ENCODE data around the gene ANTXR1. TPM values are rescaled to one million over a fixed set of nuclear protein-coding genes. Genes with fewer than 3 reads are reported as not detected.

ANTXR1 gene
- total and polyA plus RNA-seq, 9 of the 15 experiments (the other 6 are each of a cell fraction or from before 2014, with no cell fraction given), result 0.07 to 1.00 (median 0.54) TPM

GRCh38 chr2:69159986-69160385 lies 147.0 kb downstream of the ANTXR1 start (continued):
- TF ChIP-seq GTF2B (IDR thresholded peaks at IDR 0.05; ENCODE audit: extremely low read depth, insufficient read length) (no peak), NFYB (IDR thresholded peaks at IDR 0.05; ENCODE audit: extremely low read depth, insufficient read length) (no peak), ZNF584 (CRISPR knock-in tag; IDR thresholded peaks at IDR 0.05; ENCODE audit: low read depth) (no peak), ZBTB33 (CRISPR knock-in tag; IDR thresholded peaks at IDR 0.05) (no peak), SRF (CRISPR knock-in tag; IDR thresholded peaks at IDR 0.05) (no peak), SPI1 (IDR thresholded peaks at IDR 0.05; ENCODE audit: borderline replicate concordance, low read depth, low read length) (no peak)

GRCh38 chr2:69162057-69162456 lies 149.1 kb downstream of the ANTXR1 start:
- intact Hi-C loops (cut with micrococcal nuclease), result no loop called here

More at GRCh38 chr2:69162057-69162456, 149.1 kb downstream of the ANTXR1 start:
- no peak for FAIRE-seq
- Histone ChIP-seq H3K36me3 (ENCODE audit: control insufficient read depth, insufficient read depth, low read length) (no peaks in the 10 kb centered on the region), H3K9me3 (replicated peaks; ENCODE audit: control insufficient read depth, insufficient read depth, low read depth, low read length) (no peaks in the 10 kb centered on the region), H3K4me2 (ENCODE audit: insufficient read depth, low read length) (no peak overlapping the region), H3K9ac (ENCODE audit: insufficient read depth in 1 of 2, low read depth in 2 of 2, low read length in 2 of 2) (no peak overlapping the region), H3K79me2 (ENCODE audit: control insufficient read depth, insufficient read depth, low read length) (no peaks in the 10 kb centered on the region), H4K20me1 (replicated peaks; ENCODE audit: control insufficient read depth, insufficient read depth, low read length) (no peaks in the 10 kb centered on the region), H3K4me1 (replicated peaks in 1 of 2; ENCODE audit: control insufficient read depth in 2 of 2, insufficient read depth in 2 of 2, low read length in 2 of 2) (no peaks in the 10 kb centered on the region; a peak in 1 of 5 replicates), H2AFZ (ENCODE audit: low read depth, low read length) (no peak overlapping the region), H3K27ac (ENCODE audit: extremely low read depth, low read depth, low read length) (no peak overlapping the region), H3K9me1 (ENCODE audit: control insufficient read depth, insufficient read depth, low read length) (no peaks in the 10 kb centered on the region), H3K27me3 (ENCODE audit: control insufficient read depth in 2 of 2, insufficient read depth in 2 of 2, low read length in 2 of 2) (peaks cover 14 to 35% of the 10 kb centered on the region in 2 experiments), H3K4me3 (no peak overlapping the region)
- no peak for TF ChIP-seq ZNF212 (CRISPR knock-in tag; IDR thresholded peaks at IDR 0.05)
- TF ChIP-seq ZNF449 (CRISPR knock-in tag; IDR thresholded peaks at IDR 0.05), result no peak
- in situ Hi-C loops (cut with MboI), result no loop called here
- ATAC-seq, result no peak
- no TSS peak for BruUV-seq (replicated peaks)
- DNase-seq (ENCODE audit: extremely low read depth in 1 of 4, low spot score in 3 of 4), result no peak
- POLR2A ChIA-PET, result interaction anchor here (0.7 kb wide), 1 partner anchor 12 kb away, joined by 3 read pairs; no protein-coding TSS in a partner anchor
- CTCF ChIA-PET (ENCODE audit: low intra/inter-chr PET ratio), result no interaction called here
